ENCODE measurements around the gene MPEG1. TPM values are rescaled to one million over a fixed set of nuclear protein-coding genes. Genes with fewer than 3 reads are reported as not detected.

The MPEG1 gene
- total and polyA plus RNA-seq, 8 donors: 1.4 to 18.4 (median 5.3) TPM; not detected in 1

GRCh38 chr11:59206635-59207034 is 6.1 kb downstream of the MPEG1 start:
- TF ChIP-seq POLR2A (IDR thresholded peaks at IDR 0.05) (no peak), POLR2AphosphoS5 (IDR thresholded peaks at IDR 0.05) (no peak), CTCF (IDR thresholded peaks at IDR 0.05) (peak in 5 of 7 experiments; percentile 36 to 54 (median 42)), EP300 (IDR thresholded peaks at IDR 0.05) (no peak)
- peak overlapping the region in 2 of 5 donors; percentile 40 to 53 for H3K27ac ChIP-seq
- H3K27me3 ChIP-seq: no peaks in the 10 kb centered on the region
- intact Hi-C loops (cut with DNase I; ENCODE audit: low total_unique reads): loop anchor here (5.0 kb wide), 1 partner anchor 34 kb away; the partner anchor contains the start of gene DTX4
- no peak overlapping the region for H3K4me3 ChIP-seq
- no peaks in the 10 kb centered on the region for H3K9me3 ChIP-seq
- 62 to 75% (median 65%) methylated on average over 4 of the region's 4 CpGs for WGBS, 5 donors
- H3K36me3 ChIP-seq: peaks cover 14 to 50% (median 30%) of the 10 kb centered on the region in 4 donors
- peak; percentile 55 to 67 for DNase-seq
- H3K4me1 ChIP-seq: peaks cover 11 to 31% (median 14%) of the 10 kb centered on the region in 4 donors

GRCh38 chr11:59205648-59206047 is 7.1 kb downstream of the MPEG1 start:
- DNase-seq: no peak
- H3K9me3 ChIP-seq: no peaks in the 10 kb centered on the region
- H3K4me1 ChIP-seq: peaks cover 11 to 40% (median 18%) of the 10 kb centered on the region in 4 donors
- TF ChIP-seq POLR2AphosphoS5 (IDR thresholded peaks at IDR 0.05): no peak
- no peak for TF ChIP-seq CTCF (IDR thresholded peaks at IDR 0.05)
- no peak for TF ChIP-seq EP300 (IDR thresholded peaks at IDR 0.05)
- TF ChIP-seq POLR2A (IDR thresholded peaks at IDR 0.05): no peak
- H3K27ac ChIP-seq: no peak overlapping the region
- no peaks in the 10 kb centered on the region for H3K27me3 ChIP-seq
- no peak overlapping the region for H3K4me3 ChIP-seq
- intact Hi-C loops (cut with DNase I; ENCODE audit: low total_unique reads): loop anchor here (5.0 kb wide), 1 partner anchor 33 kb away; the partner anchor contains the start of gene DTX4
- peaks cover 14 to 57% (median 36%) of the 10 kb centered on the region in 4 donors for H3K36me3 ChIP-seq
- 72 to 88% (median 82%) methylated on average over 7 of the region's 7 CpGs for WGBS, 5 donors

- Histone ChIP-seq H3K4me1 (peaks cover 11 to 40% (median 21%) of the 10 kb centered on the region in 4 donors), H3K9me3 (no peaks in the 10 kb centered on the region), H3K36me3 (peaks cover 14 to 65% (median 43%) of the 10 kb centered on the region in 4 donors), H3K4me3 (no peak overlapping the region), H3K27me3 (no peaks in the 10 kb centered on the region), H3K27ac (no peak overlapping the region)
- intact Hi-C loops (cut with DNase I; ENCODE audit: low total_unique reads): loop anchor here (5.0 kb wide), 1 partner anchor 32 kb away; the partner anchor contains the start of gene DTX4
- TF ChIP-seq POLR2AphosphoS5 (IDR thresholded peaks at IDR 0.05) (no peak), CTCF (IDR thresholded peaks at IDR 0.05) (no peak), POLR2A (IDR thresholded peaks at IDR 0.05) (no peak), EP300 (IDR thresholded peaks at IDR 0.05) (no peak)
- no peak for DNase-seq
- 88 to 98% (median 93%) methylated on average over 3 of the region's 3 CpGs for WGBS, 5 donors
Measured at GRCh38 chr11:59204746-59205145, 8.0 kb downstream of the MPEG1 start.

- peak in 1 of 2 donors; percentile 38 for DNase-seq
- Histone ChIP-seq H3K9me3 (no peaks in the 10 kb centered on the region), H3K4me1 (peaks cover 11 to 34% (median 22%) of the 10 kb centered on the region in 4 donors), H3K27me3 (no peaks in the 10 kb centered on the region), H3K27ac (no peak overlapping the region), H3K36me3 (peaks cover 18 to 75% (median 54%) of the 10 kb centered on the region in 4 donors), H3K4me3 (no peak overlapping the region)
- intact Hi-C loops (cut with DNase I; ENCODE audit: low total_unique reads): no loop called here
- 67 to 88% (median 73%) methylated on average over 3 of the region's 3 CpGs for WGBS, 5 donors
- peak in 2 of 7 experiments; percentile 14 to 29 for TF ChIP-seq CTCF (IDR thresholded peaks at IDR 0.05)
- TF ChIP-seq POLR2AphosphoS5 (IDR thresholded peaks at IDR 0.05): no peak
Measured at GRCh38 chr11:59201353-59201752, 11.4 kb downstream of the MPEG1 start.
